Neutrophil (primary cell): Measurements from ENCODE around the gene BPIFB2.

ENCODE experiments used
- H3K27ac ChIP-seq: fragments of 200-600 bp; sonication (generic); 2 replicates; pipeline ENCODE4 v1.5.1; 2016; ENCODE audit warnings: mild to moderate bottlenecking, moderate library complexity
- H3K27me3 ChIP-seq: fragments of 200-600 bp; sonication (generic); 2 replicates; pipeline ENCODE4 v1.6.0; 2016; ENCODE audit warnings: mild to moderate bottlenecking
- H3K36me3 ChIP-seq: fragments of 200-600 bp; sonication (generic); 2 replicates; pipeline ENCODE4 v1.5.1; 2017
- H3K4me1 ChIP-seq, 2 experiments: fragments of 200-600 bp in 1 of 2; sonication (generic) in 1 of 2; 1 replicate in 1 of 2; 2 replicates in 1 of 2; pipeline versions ENCODE4 v1.5.1 to v1.6.1; 2013 to 2016; ENCODE audit warnings: low read depth in 1 of 2, low read length in 1 of 2, mild to moderate bottlenecking in 1 of 2, moderate library complexity in 1 of 2; ENCODE audit not compliant: control insufficient read depth in 1 of 2, insufficient read depth in 1 of 2
- H3K4me3 ChIP-seq, 2 experiments: fragments of 200-600 bp in 1 of 2; sonication (generic) in 1 of 2; 1 replicate in 1 of 2; 2 replicates in 1 of 2; pipeline ENCODE4 v1.5.1; 2013 to 2016; ENCODE audit warnings: low read depth in 1 of 2, low read length in 1 of 2, mild to moderate bottlenecking in 1 of 2, moderate library complexity in 1 of 2
- H3K9me3 ChIP-seq: fragments of 200-600 bp; sonication (generic); 2 replicates; pipeline ENCODE4 v1.5.1; 2016
- CTCF ChIP-seq: fragments of 200-600 bp; sonication (generic); IDR thresholded peaks from 2 replicates; pipeline ENCODE4 v1.5.1; 2016; ENCODE audit warnings: antibody characterized with exemption

BPIFB2 gene

DNA sequence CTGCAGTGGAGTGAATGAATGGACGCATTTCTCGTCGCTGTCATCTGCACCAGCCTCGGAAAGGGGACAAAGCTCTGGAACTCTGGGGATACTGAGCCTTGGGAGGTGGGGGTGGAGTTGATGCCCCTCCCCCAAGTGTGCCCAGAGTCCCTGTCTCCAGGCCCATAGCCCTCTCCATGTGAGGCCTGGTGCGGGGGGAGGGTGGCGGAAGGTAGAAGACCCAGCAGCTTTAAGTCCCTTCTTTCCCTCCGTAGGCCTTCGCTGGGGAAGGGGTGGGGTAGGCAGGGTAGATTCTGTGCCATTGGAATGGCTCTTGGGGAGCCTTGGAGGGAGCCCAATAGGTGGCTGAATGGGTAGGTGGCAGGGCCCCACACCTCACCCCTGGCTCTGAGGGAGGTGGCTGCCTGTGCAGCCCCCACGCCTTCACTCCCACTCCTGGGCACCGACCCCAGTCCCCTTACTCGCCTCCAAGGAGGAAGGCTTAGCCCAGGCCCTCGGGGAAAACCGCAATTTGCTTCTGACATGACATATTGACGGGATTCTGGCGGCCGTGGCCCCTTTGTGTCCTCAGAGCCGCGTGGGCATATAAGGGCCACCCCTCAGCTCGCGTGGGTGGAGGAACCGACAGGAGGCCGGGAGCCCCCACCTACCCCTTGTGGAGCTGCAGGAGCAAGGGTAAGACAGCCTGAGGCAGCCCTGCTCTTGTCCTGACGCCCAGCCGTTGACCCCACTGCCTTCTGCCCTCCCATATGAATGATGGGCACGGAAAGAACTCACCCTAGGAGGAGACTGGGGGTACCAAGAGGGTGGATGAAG lies 46.0 kb downstream of the BPIFB2 start, which contains the start of gene BPIFB3:
TSS of gene BPIFB3 (plus strand) at position 613 of the 816 bp plus-strand sequence. CDS start 1,533 bp downstream, outside the sequence.
- TF ChIP-seq CTCF, result no peak
- Histone ChIP-seq H3K4me3 (no peak within 1 kb of the TSS), H3K27me3 (no peaks in the 10 kb centered on the region), H3K27ac (no peak within 1 kb of the TSS), H3K36me3 (no peaks in the 10 kb centered on the region), H3K4me1 (no peaks in the 10 kb centered on the region), H3K9me3 (no peaks in the 10 kb centered on the region)

DNA sequence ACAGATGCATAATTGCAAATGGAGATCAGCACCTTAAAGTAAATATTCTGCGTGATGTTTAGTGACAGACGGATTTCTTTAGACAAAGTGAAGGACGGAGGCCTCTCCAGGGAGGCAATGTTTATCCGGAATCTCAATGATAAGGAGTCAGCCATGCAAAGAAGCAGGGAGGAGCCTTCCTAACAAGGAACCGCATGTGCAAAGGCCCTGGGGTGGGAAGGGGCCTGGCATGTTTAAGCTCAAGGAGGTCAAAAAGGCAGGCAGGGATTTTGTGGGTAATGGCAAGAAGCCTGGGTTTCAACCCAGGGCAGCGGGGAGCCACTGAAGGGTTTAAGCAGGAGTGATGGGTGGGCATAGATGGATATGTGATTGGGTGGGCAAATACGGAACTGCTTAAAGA lies 46.9 kb downstream of the BPIFB2 start:
- Histone ChIP-seq H3K4me1 (no peaks in the 10 kb centered on the region), H3K9me3 (no peaks in the 10 kb centered on the region), H3K27ac (no peak overlapping the region), H3K4me3 (no peak overlapping the region), H3K27me3 (no peaks in the 10 kb centered on the region), H3K36me3 (no peaks in the 10 kb centered on the region)
- no peak for TF ChIP-seq CTCF

GRCh38 chr20:33054791-33055190 lies 47.3 kb downstream of the BPIFB2 start:
- TF ChIP-seq CTCF, result no peak
- H3K9me3 ChIP-seq, result no peaks in the 10 kb centered on the region
- no peak overlapping the region for H3K4me3 ChIP-seq
- no peaks in the 10 kb centered on the region for H3K4me1 ChIP-seq
- no peaks in the 10 kb centered on the region for H3K36me3 ChIP-seq
- H3K27me3 ChIP-seq, result no peaks in the 10 kb centered on the region
- H3K27ac ChIP-seq, result no peak overlapping the region

DNA sequence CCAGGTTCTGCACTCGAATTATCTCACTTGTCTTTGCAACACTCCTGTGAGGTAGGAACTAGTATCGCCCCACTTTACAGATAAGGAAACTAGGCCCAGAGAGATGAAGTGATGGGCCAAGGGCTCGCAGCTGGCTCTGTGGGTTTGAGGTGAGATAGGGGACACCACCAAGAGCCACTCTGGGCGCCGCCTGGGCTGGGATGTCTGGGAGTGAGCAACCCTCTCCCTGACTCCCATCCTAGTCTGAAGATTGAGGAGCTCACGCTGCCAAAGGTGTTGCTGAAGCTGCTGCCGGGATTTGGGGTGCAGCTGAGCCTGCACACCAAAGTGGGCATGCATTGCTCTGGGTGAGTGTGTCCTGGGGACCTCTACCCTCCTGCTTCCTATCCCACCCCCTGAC lies 51.6 kb downstream of the BPIFB2 start:
- TF ChIP-seq CTCF, result no peak
- H3K4me3 ChIP-seq, result no peak overlapping the region
- no peak overlapping the region for H3K27ac ChIP-seq
- H3K9me3 ChIP-seq, result no peaks in the 10 kb centered on the region
- H3K36me3 ChIP-seq, result no peaks in the 10 kb centered on the region
- no peaks in the 10 kb centered on the region for H3K4me1 ChIP-seq
- peaks cover 4% of the 10 kb centered on the region for H3K27me3 ChIP-seq

- Histone ChIP-seq H3K4me3 (no peak overlapping the region), H3K36me3 (no peaks in the 10 kb centered on the region), H3K9me3 (no peaks in the 10 kb centered on the region), H3K27me3 (peaks cover 4% of the 10 kb centered on the region), H3K4me1 (no peaks in the 10 kb centered on the region), H3K27ac (no peak overlapping the region)
- TF ChIP-seq CTCF, result no peak
Observed at GRCh38 chr20:33059741-33060390, 52.4 kb downstream of the BPIFB2 start.
